ENCODE results near the gene NLGN1. TPM values are rescaled to one million over a fixed set of nuclear protein-coding genes. Genes with fewer than 3 reads are reported as not detected.

Gene NLGN1
- total RNA-seq, 4 donors from 2014 or later: 2.2 to 5.8 (median 3.0) TPM

DNA sequence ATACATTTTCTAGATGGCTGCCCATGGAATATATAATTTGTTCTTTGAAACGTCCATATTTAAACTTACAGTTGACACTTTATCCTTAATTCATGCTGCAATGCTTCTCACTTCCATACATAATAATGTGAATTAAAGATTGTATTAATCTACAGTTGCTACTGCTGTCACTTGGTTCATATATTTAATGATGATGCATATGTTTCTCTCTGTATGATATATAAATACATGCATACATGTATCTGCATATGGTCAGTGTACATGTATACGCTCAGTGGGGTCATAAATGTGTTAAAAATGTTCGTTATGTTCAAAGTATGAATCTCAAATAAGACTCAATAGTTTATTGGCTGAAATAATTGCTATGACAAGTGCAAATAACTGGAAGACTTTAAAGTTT is 382.5 kb downstream of the NLGN1 start:
- Histone ChIP-seq H3K4me1 (no peaks in the 10 kb centered on the region), H3K27ac (no peak overlapping the region), H3K9me3 (no peaks in the 10 kb centered on the region), H3K36me3 (no peaks in the 10 kb centered on the region), H3K27me3 (no peaks in the 10 kb centered on the region), H3K4me3 (no peak overlapping the region)
- 94% methylated on average over 3 of the region's 3 CpGs for WGBS
- no peak for DNase-seq (ENCODE audit: low spot score in 2 of 2)
- no peak for TF ChIP-seq POLR2A (IDR thresholded peaks at IDR 0.05)
- TF ChIP-seq, protein P1, sequence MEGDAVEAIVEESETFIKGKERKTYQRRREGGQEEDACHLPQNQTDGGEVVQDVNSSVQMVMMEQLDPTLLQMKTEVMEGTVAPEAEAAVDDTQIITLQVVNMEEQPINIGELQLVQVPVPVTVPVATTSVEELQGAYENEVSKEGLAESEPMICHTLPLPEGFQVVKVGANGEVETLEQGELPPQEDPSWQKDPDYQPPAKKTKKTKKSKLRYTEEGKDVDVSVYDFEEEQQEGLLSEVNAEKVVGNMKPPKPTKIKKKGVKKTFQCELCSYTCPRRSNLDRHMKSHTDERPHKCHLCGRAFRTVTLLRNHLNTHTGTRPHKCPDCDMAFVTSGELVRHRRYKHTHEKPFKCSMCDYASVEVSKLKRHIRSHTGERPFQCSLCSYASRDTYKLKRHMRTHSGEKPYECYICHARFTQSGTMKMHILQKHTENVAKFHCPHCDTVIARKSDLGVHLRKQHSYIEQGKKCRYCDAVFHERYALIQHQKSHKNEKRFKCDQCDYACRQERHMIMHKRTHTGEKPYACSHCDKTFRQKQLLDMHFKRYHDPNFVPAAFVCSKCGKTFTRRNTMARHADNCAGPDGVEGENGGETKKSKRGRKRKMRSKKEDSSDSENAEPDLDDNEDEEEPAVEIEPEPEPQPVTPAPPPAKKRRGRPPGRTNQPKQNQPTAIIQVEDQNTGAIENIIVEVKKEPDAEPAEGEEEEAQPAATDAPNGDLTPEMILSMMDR (IDR thresholded peaks at IDR 0.05): no peak
- no peak for TF ChIP-seq EP300 (IDR thresholded peaks at IDR 0.05)
- no peak for TF ChIP-seq POLR2AphosphoS5 (IDR thresholded peaks at IDR 0.05)

DNA sequence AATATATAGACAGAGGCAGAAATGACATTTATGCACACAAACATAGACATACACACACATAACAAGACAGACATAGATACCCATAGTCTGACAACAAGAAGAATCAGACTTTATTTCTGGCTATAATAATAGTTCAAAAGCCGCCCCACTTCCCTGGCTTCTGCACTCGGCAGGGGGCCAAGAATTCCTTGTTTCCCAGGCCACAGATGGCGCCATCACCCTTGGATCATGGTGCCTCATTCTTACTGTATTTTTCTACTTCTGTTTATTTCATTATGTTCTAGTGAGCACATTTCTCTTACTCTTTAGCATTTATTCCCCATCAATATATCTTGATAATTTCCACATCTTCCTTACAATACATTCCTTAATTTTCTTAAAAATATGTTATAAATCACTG is 387.5 kb downstream of the NLGN1 start:
- Histone ChIP-seq H3K27me3 (no peaks in the 10 kb centered on the region), H3K4me3 (no peak overlapping the region), H3K9me3 (no peaks in the 10 kb centered on the region), H3K36me3 (no peaks in the 10 kb centered on the region), H3K27ac (no peak overlapping the region), H3K4me1 (no peaks in the 10 kb centered on the region)
- no peak for DNase-seq (ENCODE audit: low spot score in 2 of 2)
- TF ChIP-seq POLR2A (IDR thresholded peaks at IDR 0.05): no peak
- TF ChIP-seq, protein P1 (IDR thresholded peaks at IDR 0.05): no peak
- no peak for TF ChIP-seq POLR2AphosphoS5 (IDR thresholded peaks at IDR 0.05)
- no peak for TF ChIP-seq EP300 (IDR thresholded peaks at IDR 0.05)
- WGBS: 75% methylated on average over 3 of the region's 3 CpGs

DNA sequence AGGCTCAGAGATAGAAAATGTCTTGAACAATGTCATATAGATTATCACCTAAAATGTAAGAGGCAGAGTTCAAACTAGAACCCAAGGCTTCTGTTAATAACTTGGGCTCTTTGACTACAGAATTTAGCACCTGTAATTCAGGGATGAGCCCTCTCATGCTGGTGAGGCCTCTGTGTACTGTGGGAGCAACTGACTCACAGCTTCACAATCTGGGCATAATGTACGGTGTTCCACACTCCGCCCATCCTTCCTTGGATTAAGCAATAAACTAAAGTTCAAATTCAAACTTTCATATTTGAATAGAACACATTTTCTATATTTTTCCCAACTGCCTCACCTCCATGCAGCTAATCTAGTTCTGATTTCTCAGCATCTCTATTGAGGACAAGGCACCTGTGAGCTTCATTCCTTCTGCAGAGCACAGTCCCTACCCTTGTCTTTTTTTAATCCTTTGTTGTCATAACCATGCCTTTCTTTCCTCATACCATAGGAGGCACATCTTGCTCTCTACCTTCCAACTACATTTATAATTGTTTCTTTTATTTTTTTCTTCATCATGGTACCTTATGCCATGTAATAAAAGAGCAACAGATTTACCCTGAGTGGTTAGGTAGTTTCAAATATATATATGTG is 392.1 kb downstream of the NLGN1 start:
- WGBS: 55% methylated on average over 2 of the region's 2 CpGs
- no peak overlapping the region for H3K27ac ChIP-seq
- H3K9me3 ChIP-seq: no peaks in the 10 kb centered on the region
- TF ChIP-seq POLR2AphosphoS5 (IDR thresholded peaks at IDR 0.05) (no peak), POLR2A (IDR thresholded peaks at IDR 0.05) (no peak), EP300 (IDR thresholded peaks at IDR 0.05) (no peak)
- TF ChIP-seq, protein P1 (IDR thresholded peaks at IDR 0.05): no peak
- DNase-seq (ENCODE audit: low spot score in 2 of 2): no peak
- H3K36me3 ChIP-seq: no peaks in the 10 kb centered on the region
- H3K4me3 ChIP-seq: no peak overlapping the region
- H3K4me1 ChIP-seq: no peaks in the 10 kb centered on the region
- H3K27me3 ChIP-seq: no peaks in the 10 kb centered on the region

DNA sequence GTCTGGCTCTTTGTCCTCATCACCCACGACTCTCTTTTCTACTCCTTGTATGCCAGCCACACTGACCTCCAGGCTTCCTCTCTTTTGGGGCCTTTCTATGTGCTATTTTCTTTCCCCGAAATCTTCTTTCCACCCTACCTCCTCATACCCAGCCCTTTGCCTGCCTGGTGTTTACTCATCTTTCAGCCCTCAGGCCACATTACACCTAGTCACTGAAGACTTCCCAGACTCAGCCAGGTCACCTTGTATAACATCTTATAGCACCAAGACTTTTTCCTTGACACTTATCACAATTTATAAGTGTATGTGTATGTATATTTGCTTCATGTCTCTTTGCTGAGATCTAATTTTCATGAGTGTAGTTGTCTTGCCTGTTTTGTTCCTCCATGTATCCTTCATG is 396.4 kb downstream of the NLGN1 start:
- no peak overlapping the region for H3K4me3 ChIP-seq
- no peak for TF ChIP-seq POLR2AphosphoS5 (IDR thresholded peaks at IDR 0.05)
- no peak for TF ChIP-seq POLR2A (IDR thresholded peaks at IDR 0.05)
- no peak for TF ChIP-seq EP300 (IDR thresholded peaks at IDR 0.05)
- TF ChIP-seq, protein P1 (IDR thresholded peaks at IDR 0.05): no peak
- WGBS: 72% methylated on average over 2 of the region's 2 CpGs
- H3K27ac ChIP-seq: no peak overlapping the region
- no peaks in the 10 kb centered on the region for H3K36me3 ChIP-seq
- H3K4me1 ChIP-seq: no peaks in the 10 kb centered on the region
- DNase-seq (ENCODE audit: low spot score in 2 of 2): no peak
- no peaks in the 10 kb centered on the region for H3K9me3 ChIP-seq
- no peaks in the 10 kb centered on the region for H3K27me3 ChIP-seq

DNA sequence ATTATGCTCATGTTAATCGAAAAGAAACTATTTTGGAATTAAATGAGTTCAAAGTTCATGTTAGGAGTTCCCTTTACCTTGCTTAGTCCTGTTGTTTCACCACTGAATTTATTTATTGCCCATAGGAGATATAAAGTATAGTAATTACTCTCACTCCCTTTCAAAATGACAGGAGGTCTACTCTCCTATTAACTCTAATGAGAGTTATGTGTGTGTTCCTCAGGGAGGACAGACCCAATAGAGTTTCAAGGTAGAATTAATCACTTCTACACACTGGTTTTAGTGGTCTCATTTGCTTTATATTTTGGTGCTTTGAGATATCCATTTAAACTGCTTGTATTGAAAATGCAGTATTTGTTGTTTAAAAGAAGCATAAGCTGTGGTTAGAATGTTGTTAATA is 398.9 kb downstream of the NLGN1 start:
- Histone ChIP-seq H3K4me1 (no peaks in the 10 kb centered on the region), H3K36me3 (no peaks in the 10 kb centered on the region), H3K4me3 (no peak overlapping the region), H3K27ac (no peak overlapping the region), H3K9me3 (no peaks in the 10 kb centered on the region), H3K27me3 (no peaks in the 10 kb centered on the region)
- WGBS: 88% methylated on average over 1 of the region's 1 CpG
- DNase-seq (ENCODE audit: low spot score in 2 of 2): no peak
- TF ChIP-seq, protein P1 (IDR thresholded peaks at IDR 0.05): no peak
- TF ChIP-seq POLR2AphosphoS5 (IDR thresholded peaks at IDR 0.05): no peak
- no peak for TF ChIP-seq EP300 (IDR thresholded peaks at IDR 0.05)
- no peak for TF ChIP-seq POLR2A (IDR thresholded peaks at IDR 0.05)

All from suprapubic skin (tissue), 4 donors.